ENCODE measurements around the gene OR11A1.

- TF ChIP-seq CTCF (IDR thresholded peaks at IDR 0.05) (no peak), POLR2A (IDR thresholded peaks at IDR 0.05) (no peak)
Measured at GRCh38 chr6:29426654-29427053, 30.2 kb downstream of the OR11A1 start.
